Activated CD8-positive, alpha-beta memory T cell treated with anti-CD3 and anti-CD28 coated beads, Interleukin-2, amount 50 U/mL, for 24 hours (primary cell): ENCODE data around the gene CSNK1D.
A peak's percentile ranks its signal among the peaks of the same experiment; 100 is the strongest.

Experiments
- DNase-seq: peaks from one replicate; pipeline ENCODE4 v3.0.0-alpha.2; 2020; ENCODE audit errors: extremely low read depth

CSNK1D gene

GRCh38 chr17:82240506-82241182 lies 32.9 kb downstream of the CSNK1D start:
- no peak for DNase-seq

DNA sequence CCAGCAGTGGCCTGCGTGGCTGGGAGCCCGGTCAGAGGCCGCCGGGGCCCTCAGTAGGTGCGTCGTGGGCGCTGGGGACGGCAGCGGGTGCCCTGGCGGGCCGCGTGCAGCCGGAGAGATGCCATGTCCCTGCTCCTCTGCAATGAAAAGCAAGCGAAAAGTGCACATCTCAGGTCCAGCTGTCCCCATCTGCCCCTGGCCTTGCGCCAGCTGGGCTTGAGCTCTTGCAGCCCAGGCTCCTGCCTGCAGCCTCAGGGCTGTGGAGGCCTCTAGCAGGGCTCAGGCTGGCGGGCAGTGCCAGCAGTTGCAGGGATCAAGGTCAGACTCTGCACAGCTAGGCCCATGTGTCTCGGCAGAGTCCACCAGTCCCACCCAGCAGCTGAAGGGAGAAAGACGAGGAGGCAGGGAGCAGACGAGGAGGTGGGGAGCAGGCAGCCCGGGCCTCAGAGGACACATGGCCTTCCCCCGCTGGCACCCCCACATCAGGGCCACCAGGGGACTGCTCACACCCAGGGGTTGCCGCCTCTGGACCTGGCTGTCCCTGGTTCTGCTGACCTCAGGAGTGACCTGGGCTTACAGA lies 33.5 kb downstream of the CSNK1D start:
- no peak for DNase-seq

GRCh38 chr17:82239401-82239925 lies 34.0 kb downstream of the CSNK1D start:
- no peak for DNase-seq

DNA sequence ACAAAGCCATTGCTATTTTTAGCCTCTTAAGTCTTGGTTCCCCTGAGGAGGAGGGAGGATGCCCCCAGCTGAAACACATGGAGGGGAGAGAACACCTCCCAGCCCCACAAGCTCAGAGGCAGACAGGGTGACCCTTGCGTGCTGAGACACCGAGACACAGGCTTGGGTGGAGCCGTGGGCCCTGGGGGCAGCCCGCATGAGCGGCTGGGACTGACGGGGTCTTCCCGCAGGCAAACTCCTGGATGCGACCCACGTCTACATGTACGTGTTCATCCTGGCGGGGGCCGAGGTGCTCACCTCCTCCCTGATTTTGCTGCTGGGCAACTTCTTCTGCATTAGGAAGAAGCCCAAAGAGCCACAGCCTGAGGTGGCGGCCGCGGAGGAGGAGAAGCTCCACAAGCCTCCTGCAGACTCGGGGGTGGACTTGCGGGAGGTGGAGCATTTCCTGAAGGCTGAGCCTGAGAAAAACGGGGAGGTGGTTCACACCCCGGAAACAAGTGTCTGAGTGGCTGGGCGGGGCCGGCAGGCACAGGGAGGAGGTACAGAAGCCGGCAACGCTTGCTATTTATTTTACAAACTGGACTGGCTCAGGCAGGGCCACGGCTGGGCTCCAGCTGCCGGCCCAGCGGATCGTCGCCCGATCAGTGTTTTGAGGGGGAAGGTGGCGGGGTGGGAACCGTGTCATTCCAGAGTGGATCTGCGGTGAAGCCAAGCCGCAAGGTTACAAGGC lies 34.9 kb downstream of the CSNK1D start:
- DNase-seq: peak; percentile 42

DNA sequence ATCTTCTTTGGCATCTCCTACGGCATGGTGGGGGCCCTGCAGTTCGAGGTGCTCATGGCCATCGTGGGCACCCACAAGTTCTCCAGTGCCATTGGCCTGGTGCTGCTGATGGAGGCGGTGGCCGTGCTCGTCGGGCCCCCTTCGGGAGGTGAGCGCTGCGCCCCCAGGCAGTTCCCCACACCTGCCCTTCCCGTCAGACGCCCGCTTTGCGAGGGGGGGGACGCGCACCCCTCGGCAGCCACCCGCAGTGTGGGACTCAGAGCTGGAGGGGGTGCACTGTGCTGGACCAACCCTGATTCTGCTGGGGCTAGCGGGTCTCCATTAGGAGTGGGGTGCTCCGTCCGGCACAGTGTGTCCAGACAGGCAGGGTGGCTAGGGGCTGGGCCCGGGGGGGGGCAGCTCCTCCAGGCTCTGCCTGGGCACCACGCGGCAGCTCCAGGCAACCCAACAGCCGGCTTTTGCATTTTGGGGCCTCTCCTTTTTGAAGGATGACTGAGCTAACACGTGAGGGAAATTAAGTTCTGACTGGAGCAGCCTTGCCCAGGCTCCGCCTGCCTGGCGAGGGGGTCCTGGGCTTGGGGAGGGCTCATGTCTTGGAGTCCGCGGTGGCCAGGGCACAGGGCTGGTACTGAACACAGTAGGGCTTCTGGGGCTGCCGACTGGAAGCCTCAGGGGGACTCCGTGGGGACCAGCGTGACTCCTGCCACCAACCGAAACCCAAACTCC lies 35.6 kb downstream of the CSNK1D start:
- DNase-seq: no peak

DNA sequence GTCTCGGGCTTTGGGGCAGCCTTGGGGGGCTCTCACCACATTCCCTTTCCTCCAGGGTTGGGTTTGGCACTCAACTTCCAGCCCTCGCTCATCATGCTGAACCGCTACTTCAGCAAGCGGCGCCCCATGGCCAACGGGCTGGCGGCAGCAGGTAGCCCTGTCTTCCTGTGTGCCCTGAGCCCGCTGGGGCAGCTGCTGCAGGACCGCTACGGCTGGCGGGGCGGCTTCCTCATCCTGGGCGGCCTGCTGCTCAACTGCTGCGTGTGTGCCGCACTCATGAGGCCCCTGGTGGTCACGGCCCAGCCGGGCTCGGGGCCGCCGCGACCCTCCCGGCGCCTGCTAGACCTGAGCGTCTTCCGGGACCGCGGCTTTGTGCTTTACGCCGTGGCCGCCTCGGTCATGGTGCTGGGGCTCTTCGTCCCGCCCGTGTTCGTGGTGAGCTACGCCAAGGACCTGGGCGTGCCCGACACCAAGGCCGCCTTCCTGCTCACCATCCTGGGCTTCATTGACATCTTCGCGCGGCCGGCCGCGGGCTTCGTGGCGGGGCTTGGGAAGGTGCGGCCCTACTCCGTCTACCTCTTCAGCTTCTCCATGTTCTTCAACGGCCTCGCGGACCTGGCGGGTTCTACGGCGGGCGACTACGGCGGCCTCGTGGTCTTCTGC lies 36.3 kb downstream of the CSNK1D start:
- DNase-seq: no peak

GRCh38 chr17:82236142-82236971 lies 37.1 kb downstream of the CSNK1D start:
- DNase-seq: no peak

- no peak for DNase-seq
These were observed 37.7 kb downstream of the CSNK1D start for GRCh38 chr17:82235775-82236141.

GRCh38 chr17:82235056-82235774 lies 38.3 kb downstream of the CSNK1D start:
- no peak for DNase-seq

DNA sequence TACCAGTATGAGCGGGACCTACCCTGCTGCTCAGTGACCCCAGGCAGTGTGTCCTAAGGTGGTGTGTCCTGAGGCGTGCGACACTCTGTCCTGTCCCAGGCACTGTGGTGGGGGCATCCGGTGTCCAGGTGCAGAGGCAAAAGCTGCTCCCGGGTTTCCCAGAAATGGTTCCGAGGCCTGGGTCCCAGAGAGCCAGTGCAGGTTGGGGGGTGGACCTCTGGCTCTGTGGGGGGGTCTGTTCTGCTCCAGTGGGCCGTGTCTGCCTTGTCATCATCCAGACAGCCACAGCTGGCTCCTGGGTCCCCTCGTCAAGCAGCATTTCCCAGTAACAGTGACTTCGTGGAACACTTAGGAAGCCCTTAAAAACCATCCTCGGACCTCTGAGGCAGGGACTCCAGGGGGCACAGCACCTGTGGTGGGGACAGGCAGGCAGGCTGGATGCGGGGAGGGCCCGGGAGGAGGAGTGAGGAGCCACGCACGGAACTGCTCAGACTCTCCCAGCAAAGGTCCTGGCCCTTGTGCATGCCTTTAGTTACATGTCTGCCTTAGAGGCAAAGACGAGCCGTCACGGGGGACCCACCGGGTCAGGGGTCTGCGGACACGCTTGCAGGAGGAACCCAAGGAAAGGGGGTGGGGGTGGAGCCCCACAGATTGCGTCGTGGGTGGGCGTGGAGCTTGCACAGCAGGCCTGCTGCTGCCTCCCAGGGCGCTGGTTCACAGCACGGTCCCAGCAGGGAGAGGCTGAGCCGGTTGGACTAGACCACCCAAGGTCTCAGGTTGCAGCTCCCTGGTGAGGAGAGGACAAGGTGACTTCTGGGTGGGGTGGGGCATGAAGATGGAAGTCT lies 39.1 kb downstream of the CSNK1D start:
- DNase-seq: no peak

DNA sequence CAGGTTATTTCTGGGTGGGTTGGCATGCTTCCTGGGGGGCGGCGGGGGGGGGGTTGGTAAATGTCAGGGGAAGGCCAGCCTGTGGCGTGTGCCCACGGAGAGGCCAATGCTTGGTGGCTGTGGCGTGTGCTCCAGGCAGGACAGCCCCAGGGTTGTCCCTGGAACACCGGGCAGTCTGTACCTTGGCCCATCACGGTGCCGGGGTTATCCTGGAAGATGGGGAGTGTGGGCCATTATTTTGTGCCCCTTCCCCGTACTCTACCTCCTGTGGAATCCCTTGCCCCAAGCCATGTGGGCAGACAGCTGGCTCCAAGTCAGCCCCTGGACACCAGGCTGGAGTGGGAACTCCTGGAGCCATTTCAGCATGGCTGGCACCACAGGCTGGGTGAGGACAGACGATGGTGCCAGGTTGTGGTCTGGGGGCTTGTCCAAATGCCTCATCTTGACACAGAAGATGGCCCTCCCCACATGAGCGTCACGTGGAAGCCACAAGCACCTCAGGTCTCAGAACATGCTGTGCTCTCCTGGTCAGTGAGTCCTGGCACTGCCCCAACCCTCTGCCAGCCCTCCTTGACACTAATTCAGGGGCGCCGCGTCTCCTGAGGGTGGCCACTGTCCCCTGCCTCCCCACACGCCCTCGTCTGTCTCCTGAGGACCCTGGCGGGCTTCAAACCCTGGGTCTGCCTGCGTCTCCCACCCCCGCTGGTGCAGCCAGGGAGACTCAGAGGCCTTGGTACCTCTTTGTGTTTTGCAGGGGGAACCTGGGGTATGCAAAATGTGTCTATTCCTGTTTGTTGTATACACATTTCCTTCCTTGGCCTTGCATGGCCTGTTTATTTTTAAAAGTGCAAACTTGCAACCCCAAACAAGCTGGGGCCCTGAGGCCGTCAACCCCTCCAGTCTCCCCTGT lies 40.4 kb downstream of the CSNK1D start:
- DNase-seq: no peak

DNA sequence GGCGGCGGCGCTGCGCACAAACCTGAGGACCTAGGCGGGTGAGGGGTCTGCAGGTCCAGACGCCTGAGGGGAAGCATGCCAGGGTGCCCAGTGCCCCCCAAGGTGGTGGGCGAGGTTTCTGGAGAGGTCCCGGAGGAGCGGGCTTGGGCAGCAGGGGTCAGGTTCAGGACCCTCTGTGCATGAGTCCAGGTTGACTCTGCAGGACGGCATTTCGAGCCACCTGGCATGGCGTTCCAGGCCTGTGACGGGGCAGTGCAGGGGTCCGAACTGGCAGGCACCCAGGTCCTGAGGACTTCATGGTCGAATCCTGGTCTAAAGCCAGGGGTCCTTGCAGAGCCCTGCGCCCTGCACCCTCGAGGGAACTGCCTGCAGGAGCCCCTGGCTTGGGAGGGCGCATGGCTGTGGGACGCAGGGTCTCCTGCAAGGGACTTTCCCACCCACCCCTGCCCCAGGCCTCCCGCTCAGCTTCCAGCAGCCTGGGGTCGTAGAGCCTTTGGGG lies 41.1 kb downstream of the CSNK1D start:
- DNase-seq: no peak

DNA sequence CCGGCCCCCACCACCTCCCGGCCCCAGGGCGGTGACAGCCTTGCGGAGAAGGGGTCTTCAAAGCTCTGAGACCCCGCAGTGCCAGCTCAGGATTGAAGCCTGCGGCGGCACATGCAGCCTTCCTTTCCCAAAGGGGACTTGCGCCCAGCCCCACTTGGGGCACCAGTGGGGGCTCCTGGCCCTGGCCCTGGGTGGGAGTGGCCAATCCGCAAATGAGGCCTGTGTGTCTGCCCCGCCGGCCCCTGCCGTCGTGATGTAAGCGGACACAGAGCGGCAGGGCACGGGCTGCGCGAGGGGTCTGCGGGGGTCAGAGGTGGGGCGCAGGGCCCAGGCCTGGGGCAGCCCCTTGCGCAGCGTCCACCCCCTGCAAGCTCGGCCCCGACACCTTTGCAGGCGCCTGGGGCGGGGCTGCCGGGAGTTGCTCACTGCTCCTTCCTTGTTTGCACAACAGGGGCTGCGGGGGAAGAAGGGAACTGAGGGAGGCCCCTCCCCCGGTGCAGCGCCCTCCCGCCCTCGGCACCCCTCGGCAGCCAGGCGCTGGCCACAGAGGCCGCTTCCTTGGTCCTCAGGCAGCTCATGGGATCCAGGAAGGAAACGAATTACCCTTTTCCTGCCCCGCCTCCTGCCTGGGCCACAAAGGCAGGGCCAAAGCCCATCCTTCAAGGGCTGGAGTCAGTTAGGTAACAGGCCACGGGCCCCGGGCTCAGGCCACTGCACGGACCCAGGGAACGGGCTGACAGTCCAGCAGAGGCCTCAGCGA lies 41.8 kb downstream of the CSNK1D start:
- DNase-seq: no peak

DNA sequence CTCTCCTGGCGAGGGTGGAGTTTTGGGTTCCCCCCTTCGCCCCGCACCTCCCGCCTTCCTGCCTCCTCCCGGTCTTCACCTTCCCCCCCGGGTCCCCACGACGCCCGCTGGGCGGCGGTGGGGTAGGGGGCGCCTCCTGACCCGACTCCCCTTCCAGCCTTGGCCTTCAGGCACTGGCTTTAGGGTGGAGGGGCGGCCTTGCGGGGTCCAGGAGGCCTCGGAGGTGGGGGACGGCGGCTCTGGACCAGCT lies 42.3 kb downstream of the CSNK1D start:
- no peak for DNase-seq

GRCh38 chr17:82230609-82231311 lies 42.7 kb downstream of the CSNK1D start:
- DNase-seq: no peak

GRCh38 chr17:82229698-82230608 lies 43.5 kb downstream of the CSNK1D start:
- no peak for DNase-seq
